C4-2B (cell line): ENCODE results near the gene PAX6.

Experiments used
- ZFX ChIP-seq: fragments of 450-650 bp; IDR thresholded peaks from 2 replicates; pipeline ENCODE4 v1.6.1; 2017
- TF ChIP-seq, protein P1 (sequence below): fragments of 450-650 bp; conservative IDR thresholded peaks from 2 replicates; pipeline ENCODE4 v1.5.1; 2017; ENCODE audit warnings: mild to moderate bottlenecking

DNA sequence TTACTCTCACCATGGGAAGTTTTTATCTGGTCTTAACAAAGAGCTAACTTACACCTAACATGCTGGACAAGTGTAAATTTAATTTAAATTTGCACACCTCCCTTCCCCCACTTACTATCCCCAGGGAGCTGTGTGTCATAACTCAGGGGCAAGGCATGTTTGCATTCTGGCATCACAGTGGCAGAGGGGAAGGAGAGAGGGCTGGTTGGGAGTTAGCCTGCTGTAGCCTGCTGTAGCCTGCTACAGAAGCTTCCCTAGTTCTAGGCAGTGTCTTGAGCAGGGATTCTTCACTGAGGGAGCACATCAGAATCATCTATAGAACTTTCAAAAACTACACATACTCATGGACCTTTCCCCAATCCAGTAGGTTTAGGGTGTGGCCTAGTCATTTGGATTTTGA lies 49.3 kb upstream of the PAX6 start:
- TF ChIP-seq, protein P1, sequence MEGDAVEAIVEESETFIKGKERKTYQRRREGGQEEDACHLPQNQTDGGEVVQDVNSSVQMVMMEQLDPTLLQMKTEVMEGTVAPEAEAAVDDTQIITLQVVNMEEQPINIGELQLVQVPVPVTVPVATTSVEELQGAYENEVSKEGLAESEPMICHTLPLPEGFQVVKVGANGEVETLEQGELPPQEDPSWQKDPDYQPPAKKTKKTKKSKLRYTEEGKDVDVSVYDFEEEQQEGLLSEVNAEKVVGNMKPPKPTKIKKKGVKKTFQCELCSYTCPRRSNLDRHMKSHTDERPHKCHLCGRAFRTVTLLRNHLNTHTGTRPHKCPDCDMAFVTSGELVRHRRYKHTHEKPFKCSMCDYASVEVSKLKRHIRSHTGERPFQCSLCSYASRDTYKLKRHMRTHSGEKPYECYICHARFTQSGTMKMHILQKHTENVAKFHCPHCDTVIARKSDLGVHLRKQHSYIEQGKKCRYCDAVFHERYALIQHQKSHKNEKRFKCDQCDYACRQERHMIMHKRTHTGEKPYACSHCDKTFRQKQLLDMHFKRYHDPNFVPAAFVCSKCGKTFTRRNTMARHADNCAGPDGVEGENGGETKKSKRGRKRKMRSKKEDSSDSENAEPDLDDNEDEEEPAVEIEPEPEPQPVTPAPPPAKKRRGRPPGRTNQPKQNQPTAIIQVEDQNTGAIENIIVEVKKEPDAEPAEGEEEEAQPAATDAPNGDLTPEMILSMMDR, result no peak
- TF ChIP-seq ZFX, result no peak
